Astrocyte of the cerebellum (primary cell): ENCODE results near the gene ITLN2.
"Not testable (repeated sequence)": the region's sequence is repeated elsewhere in the genome, so short reads cannot be mapped to it uniquely, and the experiment has no call there.

Experiments
- DNase-seq: peaks from one replicate; pipeline ENCODE4 v3.0.0-alpha.2; 2011; ENCODE audit warnings: low read depth
- H3K4me3 ChIP-seq: 2 replicates; pipeline ENCODE4 v1.5.1; 2011; ENCODE audit warnings: mild to moderate bottlenecking, low read depth, low read length, moderate library complexity
- in situ Hi-C: cut with HindIII; loops from 2 replicates; pipeline ENCODE4 v1.10.0; 2017; ENCODE audit warnings: low sequenced_read_pairs
- TF ChIP-seq, protein P1 (sequence below): IDR thresholded peaks from 2 replicates; pipeline ENCODE4 v1.5.1; 2012; ENCODE audit warnings: low read length, low read depth, moderate library complexity, mild to moderate bottlenecking; ENCODE audit errors: missing control alignments

The ITLN2 gene

DNA sequence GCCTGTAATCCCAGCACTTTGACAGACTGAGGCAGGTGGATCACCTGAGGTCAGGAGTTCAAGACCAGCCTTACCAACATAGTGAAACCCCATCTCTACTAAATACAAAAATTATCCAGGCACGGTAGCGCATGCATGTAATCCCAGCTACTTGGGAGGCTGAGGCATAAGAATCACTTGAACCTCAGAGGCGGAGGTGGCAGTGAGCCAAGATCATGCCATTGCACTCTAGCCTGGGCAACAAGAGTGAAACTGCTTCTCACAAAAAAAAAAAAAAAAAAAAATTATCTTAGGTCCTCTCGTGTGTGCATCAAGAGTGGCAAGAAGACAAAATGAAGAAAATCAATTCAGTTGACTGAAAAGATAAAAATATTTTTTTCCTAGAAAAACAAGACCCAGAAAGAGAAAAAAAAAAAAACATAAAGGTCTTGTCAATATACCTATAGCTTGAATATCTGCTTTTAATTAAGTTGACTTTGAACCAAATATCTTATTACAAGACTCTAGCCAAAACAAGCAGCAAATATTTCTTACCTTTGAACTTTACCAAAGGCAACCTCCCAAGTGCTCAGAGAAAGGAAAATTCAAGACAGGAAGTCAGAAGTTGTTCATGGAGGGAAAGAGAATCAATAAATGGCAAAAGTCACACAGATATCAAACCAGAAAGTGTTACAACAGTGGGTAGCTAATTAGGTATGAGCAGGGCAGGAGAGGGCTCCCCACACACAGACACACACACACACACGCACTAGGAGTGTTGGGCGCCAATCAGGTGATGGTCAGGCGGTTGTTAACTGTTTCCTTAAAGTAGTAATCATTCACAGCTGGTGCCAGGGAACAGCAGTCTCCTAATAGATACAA, 29.6 kb downstream of the ITLN2 start:
- H3K4me3 ChIP-seq: no peak overlapping the region
- in situ Hi-C loops: no loop called here
- TF ChIP-seq, protein P1, sequence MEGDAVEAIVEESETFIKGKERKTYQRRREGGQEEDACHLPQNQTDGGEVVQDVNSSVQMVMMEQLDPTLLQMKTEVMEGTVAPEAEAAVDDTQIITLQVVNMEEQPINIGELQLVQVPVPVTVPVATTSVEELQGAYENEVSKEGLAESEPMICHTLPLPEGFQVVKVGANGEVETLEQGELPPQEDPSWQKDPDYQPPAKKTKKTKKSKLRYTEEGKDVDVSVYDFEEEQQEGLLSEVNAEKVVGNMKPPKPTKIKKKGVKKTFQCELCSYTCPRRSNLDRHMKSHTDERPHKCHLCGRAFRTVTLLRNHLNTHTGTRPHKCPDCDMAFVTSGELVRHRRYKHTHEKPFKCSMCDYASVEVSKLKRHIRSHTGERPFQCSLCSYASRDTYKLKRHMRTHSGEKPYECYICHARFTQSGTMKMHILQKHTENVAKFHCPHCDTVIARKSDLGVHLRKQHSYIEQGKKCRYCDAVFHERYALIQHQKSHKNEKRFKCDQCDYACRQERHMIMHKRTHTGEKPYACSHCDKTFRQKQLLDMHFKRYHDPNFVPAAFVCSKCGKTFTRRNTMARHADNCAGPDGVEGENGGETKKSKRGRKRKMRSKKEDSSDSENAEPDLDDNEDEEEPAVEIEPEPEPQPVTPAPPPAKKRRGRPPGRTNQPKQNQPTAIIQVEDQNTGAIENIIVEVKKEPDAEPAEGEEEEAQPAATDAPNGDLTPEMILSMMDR: no peak
- no peak for DNase-seq

DNA sequence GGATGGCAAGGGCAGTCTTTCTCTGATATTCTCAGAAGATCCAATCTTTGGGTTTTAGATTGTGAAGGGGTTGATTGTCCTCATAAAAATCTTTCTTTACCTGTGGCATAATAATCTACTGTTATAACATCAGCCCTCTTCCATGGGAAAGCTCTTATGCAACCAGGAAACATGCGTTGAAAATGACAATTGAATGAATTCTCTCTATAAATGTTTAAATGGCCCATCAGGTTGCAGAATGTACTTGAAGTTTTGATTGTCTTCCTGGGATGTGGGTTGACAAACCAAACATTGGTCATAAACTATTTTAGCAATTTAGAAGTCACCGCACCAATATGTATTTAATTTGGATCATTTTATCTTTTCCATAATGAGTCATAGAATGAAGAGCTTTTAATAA, 37.9 kb downstream of the ITLN2 start:
- no peak overlapping the region for H3K4me3 ChIP-seq
- TF ChIP-seq, protein P1: no peak
- no peak for DNase-seq
- in situ Hi-C loops: no loop called here

DNA sequence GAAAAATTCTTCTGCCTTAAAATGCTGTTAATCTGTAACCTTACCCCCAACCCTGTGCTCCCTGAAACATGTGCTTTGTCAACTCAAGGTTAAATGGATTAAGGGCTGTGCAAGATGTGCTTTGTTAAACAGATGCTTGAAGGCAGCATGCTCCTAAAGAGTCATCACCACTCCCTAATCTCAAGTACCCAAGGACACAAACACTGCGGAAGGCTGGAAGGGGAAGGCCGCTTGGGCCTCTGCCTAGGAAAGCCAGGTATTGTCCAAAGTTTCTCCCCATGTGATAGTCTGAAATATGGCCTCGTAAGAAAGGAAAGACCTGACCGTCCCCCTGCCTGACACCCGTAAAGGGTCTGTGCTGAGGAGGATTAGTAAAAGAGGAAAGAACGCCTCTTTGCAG, 41.4 kb downstream of the ITLN2 start:
- DNase-seq, H3K4me3 ChIP-seq, in situ Hi-C loops: not testable (repeated sequence)

DNA sequence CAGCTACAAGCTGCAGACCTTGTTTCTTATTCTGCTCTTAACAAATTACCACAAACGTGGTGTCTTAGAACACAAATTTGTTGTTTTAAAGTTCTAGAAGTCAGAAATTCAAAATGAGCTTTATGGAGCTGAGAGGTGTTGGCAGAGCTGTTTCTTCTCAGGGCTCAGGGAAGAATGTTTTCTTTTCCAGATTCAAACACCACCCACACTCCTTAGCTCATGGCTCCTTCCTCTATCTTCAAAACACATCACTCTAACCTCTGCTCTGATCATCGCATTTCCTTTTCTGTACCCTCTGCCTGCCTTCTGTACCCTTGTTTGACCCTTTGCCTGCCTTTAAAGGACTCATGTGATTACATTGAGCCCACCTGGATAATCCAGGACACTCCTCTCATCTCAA, 42.7 kb downstream of the ITLN2 start:
- in situ Hi-C loops: no loop called here
- TF ChIP-seq, protein P1: no peak
- H3K4me3 ChIP-seq: no peak overlapping the region
- no peak for DNase-seq

DNA sequence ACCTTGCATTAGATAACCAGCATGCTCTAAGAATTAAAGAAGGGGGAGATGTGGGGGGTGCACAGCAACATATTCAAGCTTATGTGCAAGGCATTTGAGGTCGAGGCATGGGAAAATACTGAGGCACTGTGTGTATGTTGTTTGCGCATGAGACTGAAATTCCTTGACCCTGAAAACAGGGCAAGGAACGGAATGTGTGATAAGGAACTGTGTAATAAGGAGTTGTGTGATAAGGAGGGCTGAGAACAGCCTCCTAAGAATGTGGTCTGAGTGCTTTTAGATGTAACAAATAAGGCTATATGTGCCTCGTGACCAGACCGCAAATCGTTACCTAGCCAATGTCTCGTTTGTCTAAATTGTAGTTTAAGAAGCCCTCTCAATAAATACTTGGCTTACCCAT, 43.2 kb downstream of the ITLN2 start:
- in situ Hi-C loops: no loop called here
- no peak for DNase-seq
- TF ChIP-seq, protein P1: no peak
- H3K4me3 ChIP-seq: no peak overlapping the region

DNA sequence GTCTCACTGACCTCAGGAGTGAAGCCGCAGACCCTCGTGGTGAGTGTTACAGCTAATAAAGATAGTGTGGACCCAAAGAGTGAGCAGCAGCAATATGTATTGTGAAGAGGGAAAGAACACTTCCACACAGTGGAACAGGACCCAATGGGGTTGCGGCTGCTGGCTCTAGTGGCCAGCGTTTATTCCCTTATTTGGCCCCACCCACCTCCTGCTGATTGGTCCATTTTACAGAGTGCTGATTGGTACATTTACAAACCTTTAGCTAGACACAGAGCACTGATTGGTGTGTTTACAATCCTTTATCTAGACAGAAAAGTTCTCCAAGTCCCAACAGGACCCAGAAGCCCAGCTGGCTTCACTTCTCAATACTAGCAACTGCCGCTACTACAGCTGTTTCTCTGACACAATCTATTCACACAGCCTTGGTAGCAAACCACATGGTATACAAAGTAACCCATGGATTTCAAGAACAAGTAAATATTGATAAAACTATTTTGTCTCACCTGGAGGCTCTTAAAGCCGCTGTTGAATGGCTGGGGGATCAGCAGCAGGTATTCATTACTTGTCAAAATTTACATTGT, 44.3 kb downstream of the ITLN2 start:
- TF ChIP-seq, protein P1: no peak
- H3K4me3 ChIP-seq: no peak overlapping the region
- in situ Hi-C loops: no loop called here
- no peak for DNase-seq

DNA sequence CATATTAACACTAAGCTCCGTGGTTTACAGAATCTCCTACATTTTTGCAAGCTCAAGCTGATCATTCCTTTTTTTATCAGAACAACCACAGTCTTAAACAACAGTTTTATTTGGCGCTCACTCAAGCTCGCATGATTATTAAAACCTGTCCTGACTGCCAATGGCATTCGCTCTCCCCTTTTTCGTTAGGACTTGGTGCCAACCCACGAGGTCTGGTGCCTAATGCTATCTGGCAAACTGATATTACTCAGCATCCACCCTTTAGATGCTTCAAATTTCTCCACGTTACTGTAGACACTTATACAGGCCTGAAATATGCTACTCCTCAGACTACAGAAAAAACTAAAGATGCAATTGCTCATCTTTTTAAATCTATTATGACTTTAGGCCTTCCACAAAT, 46.6 kb downstream of the ITLN2 start:
- TF ChIP-seq, protein P1: no peak
- peak; percentile 3 for DNase-seq
- in situ Hi-C loops: no loop called here
- H3K4me3 ChIP-seq: no peak overlapping the region
